ENCODE results near the gene PEG3. TPM values are rescaled to one million over a fixed set of nuclear protein-coding genes. Genes with fewer than 3 reads are reported as not detected.

Gene PEG3
- total RNA-seq, 3 donors from 2014 or later (not counting 1 experiment from before 2014, with no cell fraction given): not detected

DNA sequence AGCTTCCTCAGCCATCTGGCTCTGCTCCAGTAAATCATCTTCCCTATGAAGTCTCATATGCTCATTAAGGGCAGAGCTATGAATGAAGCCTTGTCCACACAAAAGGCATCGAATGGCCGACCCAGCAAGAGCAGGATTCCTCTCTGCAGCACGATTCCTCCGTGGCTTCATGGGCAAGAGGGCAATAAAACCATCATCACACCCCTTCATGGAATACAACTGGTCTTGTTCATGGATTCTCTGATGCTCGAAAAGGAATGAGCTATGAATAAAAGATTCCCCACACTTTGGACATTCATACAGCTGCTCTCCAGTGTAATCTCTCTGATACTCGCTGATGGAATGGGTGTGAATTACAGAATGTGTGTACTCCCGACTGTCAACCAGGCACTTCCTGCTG, 25.9 kb downstream of the PEG3 start:
- Mint-ChIP-seq H3K4me3 (no peak overlapping the region), H3K27me3 (ENCODE audit: low read depth in 2 of 2) (no peaks in the 10 kb centered on the region), H3K9me3 (peaks cover 22 to 27% of the 10 kb centered on the region in 2 donors), H3K36me3 (peaks cover 44% of the 10 kb centered on the region), H3K27ac (no peak overlapping the region), H3K4me1 (no peaks in the 10 kb centered on the region)
- no peaks in the 10 kb centered on the region for H3K4me1 ChIP-seq (ENCODE audit: control insufficient read depth, insufficient read depth, low read length)
- H3K9me3 ChIP-seq (ENCODE audit: control insufficient read depth, insufficient read depth, low read length): peaks cover 37% of the 10 kb centered on the region
- no peak for DNase-seq
- WGBS (ENCODE audit: insufficient coverage): 77% methylated on average over 7 of the region's 7 CpGs
- H3K4me3 ChIP-seq (ENCODE audit: low read length): no peak overlapping the region
- no peaks in the 10 kb centered on the region for H3K36me3 ChIP-seq (ENCODE audit: control insufficient read depth, insufficient read depth, low read length)
- H3K27ac ChIP-seq (ENCODE audit: low read length): no peak overlapping the region
- no peak for ATAC-seq
- intact Hi-C loops (cut with micrococcal nuclease): no loop called here
- TF ChIP-seq, protein P1, sequence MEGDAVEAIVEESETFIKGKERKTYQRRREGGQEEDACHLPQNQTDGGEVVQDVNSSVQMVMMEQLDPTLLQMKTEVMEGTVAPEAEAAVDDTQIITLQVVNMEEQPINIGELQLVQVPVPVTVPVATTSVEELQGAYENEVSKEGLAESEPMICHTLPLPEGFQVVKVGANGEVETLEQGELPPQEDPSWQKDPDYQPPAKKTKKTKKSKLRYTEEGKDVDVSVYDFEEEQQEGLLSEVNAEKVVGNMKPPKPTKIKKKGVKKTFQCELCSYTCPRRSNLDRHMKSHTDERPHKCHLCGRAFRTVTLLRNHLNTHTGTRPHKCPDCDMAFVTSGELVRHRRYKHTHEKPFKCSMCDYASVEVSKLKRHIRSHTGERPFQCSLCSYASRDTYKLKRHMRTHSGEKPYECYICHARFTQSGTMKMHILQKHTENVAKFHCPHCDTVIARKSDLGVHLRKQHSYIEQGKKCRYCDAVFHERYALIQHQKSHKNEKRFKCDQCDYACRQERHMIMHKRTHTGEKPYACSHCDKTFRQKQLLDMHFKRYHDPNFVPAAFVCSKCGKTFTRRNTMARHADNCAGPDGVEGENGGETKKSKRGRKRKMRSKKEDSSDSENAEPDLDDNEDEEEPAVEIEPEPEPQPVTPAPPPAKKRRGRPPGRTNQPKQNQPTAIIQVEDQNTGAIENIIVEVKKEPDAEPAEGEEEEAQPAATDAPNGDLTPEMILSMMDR (IDR thresholded peaks at IDR 0.05): no peak
- H3K27me3 ChIP-seq (ENCODE audit: control insufficient read depth, insufficient read depth, low read length): no peaks in the 10 kb centered on the region

DNA sequence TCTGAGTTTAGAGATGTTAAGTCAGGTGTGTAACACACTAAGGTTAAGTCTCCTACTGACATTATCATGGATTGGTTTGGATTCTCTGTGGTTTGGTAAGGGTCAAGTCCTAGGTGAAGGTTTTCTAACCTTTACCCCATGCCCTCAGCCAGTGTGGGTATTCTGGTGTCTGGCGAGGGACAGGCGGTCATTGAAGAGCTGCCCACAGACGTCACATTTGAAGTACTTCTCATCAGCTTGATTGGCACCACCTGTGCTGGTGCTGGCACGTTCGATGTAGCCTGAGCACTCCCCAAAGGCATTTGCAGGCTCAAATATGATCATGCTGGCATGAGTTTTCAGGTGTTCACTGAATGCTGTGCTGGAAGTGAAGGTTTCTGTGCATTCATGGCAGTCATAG, 27.0 kb downstream of the PEG3 start:
- peaks cover 35% of the 10 kb centered on the region for H3K9me3 ChIP-seq (ENCODE audit: control insufficient read depth, insufficient read depth, low read length)
- no peaks in the 10 kb centered on the region for H3K27me3 ChIP-seq (ENCODE audit: control insufficient read depth, insufficient read depth, low read length)
- Mint-ChIP-seq H3K36me3 (peaks cover 33% of the 10 kb centered on the region), H3K4me1 (no peaks in the 10 kb centered on the region), H3K4me3 (no peak overlapping the region), H3K27ac (no peak overlapping the region), H3K27me3 (ENCODE audit: low read depth in 2 of 2) (no peaks in the 10 kb centered on the region), H3K9me3 (peaks cover 14 to 24% of the 10 kb centered on the region in 2 donors)
- no peak overlapping the region for H3K27ac ChIP-seq (ENCODE audit: low read length)
- TF ChIP-seq, protein P1 (IDR thresholded peaks at IDR 0.05): no peak
- 90% methylated on average over 5 of the region's 5 CpGs for WGBS (ENCODE audit: insufficient coverage)
- H3K4me3 ChIP-seq (ENCODE audit: low read length): no peak overlapping the region
- no peaks in the 10 kb centered on the region for H3K36me3 ChIP-seq (ENCODE audit: control insufficient read depth, insufficient read depth, low read length)
- no peaks in the 10 kb centered on the region for H3K4me1 ChIP-seq (ENCODE audit: control insufficient read depth, insufficient read depth, low read length)
- intact Hi-C loops (cut with micrococcal nuclease): no loop called here
- DNase-seq (no peak), ATAC-seq (no peak)

DNA sequence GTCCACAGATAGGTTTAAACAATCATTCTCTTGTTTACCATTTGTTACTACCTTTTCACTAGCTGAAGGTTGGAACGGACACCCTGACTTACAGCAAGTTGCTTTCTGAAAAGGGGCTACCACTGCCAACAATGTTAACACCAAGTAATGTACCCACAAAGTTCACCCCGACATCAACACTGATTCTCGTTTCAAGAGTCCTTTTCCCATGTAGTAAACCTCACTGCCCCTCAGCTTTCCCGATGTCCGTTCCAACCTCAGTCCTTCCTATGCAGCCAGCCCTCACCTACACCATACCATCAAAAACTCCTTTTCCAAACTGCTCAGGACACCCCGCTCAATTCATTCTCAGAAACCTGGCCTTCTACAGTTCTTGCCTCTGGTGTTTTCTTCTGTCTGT, 29.0 kb downstream of the PEG3 start:
- peaks cover 14% of the 10 kb centered on the region for H3K36me3 Mint-ChIP-seq
- Histone ChIP-seq H3K36me3 (ENCODE audit: control insufficient read depth, insufficient read depth, low read length) (no peaks in the 10 kb centered on the region), H3K27ac (ENCODE audit: low read length) (no peak overlapping the region), H3K9me3 (ENCODE audit: control insufficient read depth, insufficient read depth, low read length) (peaks cover 30% of the 10 kb centered on the region), H3K4me3 (ENCODE audit: low read length) (no peak overlapping the region), H3K27me3 (ENCODE audit: control insufficient read depth, insufficient read depth, low read length) (no peaks in the 10 kb centered on the region), H3K4me1 (ENCODE audit: control insufficient read depth, insufficient read depth, low read length) (no peaks in the 10 kb centered on the region)
- H3K4me1 Mint-ChIP-seq: no peaks in the 10 kb centered on the region
- H3K9me3 Mint-ChIP-seq: peaks cover 7 to 14% of the 10 kb centered on the region in 2 donors
- ATAC-seq (no peak), DNase-seq (no peak)
- intact Hi-C loops (cut with micrococcal nuclease): no loop called here
- H3K27ac Mint-ChIP-seq: no peak overlapping the region
- no peaks in the 10 kb centered on the region for H3K27me3 Mint-ChIP-seq (ENCODE audit: low read depth in 2 of 2)
- no peak overlapping the region for H3K4me3 Mint-ChIP-seq
- TF ChIP-seq, protein P1 (IDR thresholded peaks at IDR 0.05): no peak
- 72% methylated on average over 6 of the region's 6 CpGs for WGBS (ENCODE audit: insufficient coverage)

DNA sequence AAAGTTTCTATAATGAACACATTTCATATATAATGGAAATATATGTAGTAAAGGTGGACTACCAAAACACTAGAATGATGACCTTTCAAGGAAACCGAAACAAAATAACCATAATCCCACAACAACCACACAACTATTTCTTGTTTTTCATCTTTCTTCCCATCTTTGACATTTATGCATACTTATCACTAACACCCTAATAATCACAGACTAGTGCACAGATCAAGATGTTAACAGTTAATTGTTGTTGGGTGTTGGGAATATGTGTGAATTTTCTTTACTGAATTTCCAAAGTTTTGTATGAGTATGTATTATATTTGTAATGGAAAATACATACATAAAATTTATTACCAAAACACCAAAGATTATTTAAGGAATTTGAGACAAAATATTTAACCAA, 30.3 kb downstream of the PEG3 start:
- no peaks in the 10 kb centered on the region for H3K36me3 ChIP-seq (ENCODE audit: control insufficient read depth, insufficient read depth, low read length)
- DNase-seq (no peak), ATAC-seq (no peak)
- no peak overlapping the region for H3K27ac Mint-ChIP-seq
- no peak overlapping the region for H3K27ac ChIP-seq (ENCODE audit: low read length)
- H3K27me3 Mint-ChIP-seq (ENCODE audit: low read depth in 2 of 2): no peaks in the 10 kb centered on the region
- peaks cover 15% of the 10 kb centered on the region for H3K36me3 Mint-ChIP-seq
- 86% methylated on average over 1 of the region's 1 CpG for WGBS (ENCODE audit: insufficient coverage)
- H3K4me1 ChIP-seq (ENCODE audit: control insufficient read depth, insufficient read depth, low read length): no peaks in the 10 kb centered on the region
- peaks cover 8 to 17% of the 10 kb centered on the region in 2 donors for H3K9me3 Mint-ChIP-seq
- intact Hi-C loops (cut with micrococcal nuclease): no loop called here
- H3K4me3 ChIP-seq (ENCODE audit: low read length): no peak overlapping the region
- H3K27me3 ChIP-seq (ENCODE audit: control insufficient read depth, insufficient read depth, low read length): no peaks in the 10 kb centered on the region
- no peak overlapping the region for H3K4me3 Mint-ChIP-seq
- peaks cover 26% of the 10 kb centered on the region for H3K9me3 ChIP-seq (ENCODE audit: control insufficient read depth, insufficient read depth, low read length)
- no peaks in the 10 kb centered on the region for H3K4me1 Mint-ChIP-seq
- TF ChIP-seq, protein P1 (IDR thresholded peaks at IDR 0.05): no peak
